Measurements from ENCODE around the gene IL15RA.
"Not testable (repeated sequence)": the region's sequence is repeated elsewhere in the genome, so short reads cannot be mapped to it uniquely, and the experiment has no call there.

IL15RA gene

GRCh38 chr10:5951167-5951711, 26.1 kb downstream of the IL15RA start:
- WGBS (ENCODE audit: insufficient coverage, insufficient read length), result no CpG with 5 or more reads among the region's 7 CpGs
- H3K27ac ChIP-seq (ENCODE audit: low read length), result no peak overlapping the region
- no peaks in the 10 kb centered on the region for H3K27me3 ChIP-seq (ENCODE audit: control insufficient read depth, insufficient read depth, low read length)
- H3K4me3 ChIP-seq (ENCODE audit: low read length), result no peak overlapping the region
- H3K4me1 ChIP-seq (ENCODE audit: control insufficient read depth, insufficient read depth, low read length), result 0 out of 2 replicates have a peak, but pooled peaks cover 1% of the 10 kb centered on the region
- DNase-seq (ENCODE audit: low read depth, low spot score), result no peak
- no peaks in the 10 kb centered on the region for H3K9me3 ChIP-seq (ENCODE audit: control insufficient read depth, insufficient read depth, low read length)
- no peaks in the 10 kb centered on the region for H3K36me3 ChIP-seq (ENCODE audit: control insufficient read depth, insufficient read depth, low read length)

GRCh38 chr10:5949009-5949759, 28.2 kb downstream of the IL15RA start:
- no peaks in the 10 kb centered on the region for H3K27me3 ChIP-seq (ENCODE audit: control insufficient read depth, insufficient read depth, low read length)
- H3K27ac ChIP-seq (ENCODE audit: low read length), result no peak overlapping the region
- no CpG with 5 or more reads among the region's 14 CpGs for WGBS (ENCODE audit: insufficient coverage, insufficient read length)
- H3K4me1 ChIP-seq (ENCODE audit: control insufficient read depth, insufficient read depth, low read length), result peaks cover 4% of the 10 kb centered on the region; the same call in 1 of the 2 replicates
- H3K4me3 ChIP-seq (ENCODE audit: low read length), result no peak overlapping the region
- no peaks in the 10 kb centered on the region for H3K36me3 ChIP-seq (ENCODE audit: control insufficient read depth, insufficient read depth, low read length)
- H3K9me3 ChIP-seq (ENCODE audit: control insufficient read depth, insufficient read depth, low read length), result no peaks in the 10 kb centered on the region
- DNase-seq (ENCODE audit: low read depth, low spot score), result peak; percentile 41

GRCh38 chr10:5948208-5948585, 29.1 kb downstream of the IL15RA start:
- H3K27ac ChIP-seq (ENCODE audit: low read length), result no peak overlapping the region
- peaks cover 4% of the 10 kb centered on the region; the same call in 1 of the 2 replicates for H3K4me1 ChIP-seq (ENCODE audit: control insufficient read depth, insufficient read depth, low read length)
- H3K4me3 ChIP-seq (ENCODE audit: low read length), result no peak overlapping the region
- WGBS (ENCODE audit: insufficient coverage, insufficient read length), result no CpG with 5 or more reads among the region's 6 CpGs
- H3K27me3 ChIP-seq (ENCODE audit: control insufficient read depth, insufficient read depth, low read length), result no peaks in the 10 kb centered on the region
- no peaks in the 10 kb centered on the region for H3K36me3 ChIP-seq (ENCODE audit: control insufficient read depth, insufficient read depth, low read length)
- H3K9me3 ChIP-seq (ENCODE audit: control insufficient read depth, insufficient read depth, low read length), result no peaks in the 10 kb centered on the region
- no peak for DNase-seq (ENCODE audit: low read depth, low spot score)

- WGBS (ENCODE audit: insufficient coverage, insufficient read length), result no CpG with 5 or more reads among the region's 17 CpGs
- H3K36me3 ChIP-seq (ENCODE audit: control insufficient read depth, insufficient read depth, low read length), result no peaks in the 10 kb centered on the region
These were observed 29.7 kb downstream of the IL15RA start for GRCh38 chr10:5947471-5948207.

GRCh38 chr10:5946786-5947185, 30.6 kb downstream of the IL15RA start:
- peaks cover 4% of the 10 kb centered on the region; the same call in 1 of the 2 replicates for H3K4me1 ChIP-seq (ENCODE audit: control insufficient read depth, insufficient read depth, low read length)
- H3K36me3 ChIP-seq (ENCODE audit: control insufficient read depth, insufficient read depth, low read length), result no peaks in the 10 kb centered on the region
- H3K9me3 ChIP-seq (ENCODE audit: control insufficient read depth, insufficient read depth, low read length), result no peaks in the 10 kb centered on the region
- H3K27me3 ChIP-seq (ENCODE audit: control insufficient read depth, insufficient read depth, low read length), result no peaks in the 10 kb centered on the region
- DNase-seq (ENCODE audit: low read depth, low spot score), result no peak
- H3K4me3 ChIP-seq (ENCODE audit: low read length), result no peak overlapping the region
- no CpG with 5 or more reads among the region's 8 CpGs for WGBS (ENCODE audit: insufficient coverage, insufficient read length)
- H3K27ac ChIP-seq (ENCODE audit: low read length), result no peak overlapping the region

More at GRCh38 chr10:5947471-5948207, 29.7 kb downstream of the IL15RA start:
- no peak for DNase-seq (ENCODE audit: low read depth, low spot score)
- no peaks in the 10 kb centered on the region for H3K27me3 ChIP-seq (ENCODE audit: control insufficient read depth, insufficient read depth, low read length)
- H3K27ac ChIP-seq (ENCODE audit: low read length), result no peak overlapping the region
- H3K4me3 ChIP-seq (ENCODE audit: low read length), result no peak overlapping the region
- H3K4me1 ChIP-seq (ENCODE audit: control insufficient read depth, insufficient read depth, low read length), result peaks cover 4% of the 10 kb centered on the region; the same call in 1 of the 2 replicates
- no peaks in the 10 kb centered on the region for H3K9me3 ChIP-seq (ENCODE audit: control insufficient read depth, insufficient read depth, low read length)

GRCh38 chr10:5946419-5946775, 30.9 kb downstream of the IL15RA start:
- H3K4me1 ChIP-seq (ENCODE audit: control insufficient read depth, insufficient read depth, low read length); H3K27me3 ChIP-seq (ENCODE audit: control insufficient read depth, insufficient read depth, low read length); H3K4me3 ChIP-seq (ENCODE audit: low read length); H3K9me3 ChIP-seq (ENCODE audit: control insufficient read depth, insufficient read depth, low read length); H3K36me3 ChIP-seq (ENCODE audit: control insufficient read depth, insufficient read depth, low read length); H3K27ac ChIP-seq (ENCODE audit: low read length); DNase-seq (ENCODE audit: low read depth, low spot score): not testable (repeated sequence)
- no CpG with 5 or more reads among the region's 10 CpGs for WGBS (ENCODE audit: insufficient coverage, insufficient read length)

GRCh38 chr10:5945561-5946418, 31.6 kb downstream of the IL15RA start:
- H3K27ac ChIP-seq (ENCODE audit: low read length), result no peak overlapping the region
- no peak for DNase-seq (ENCODE audit: low read depth, low spot score)

GRCh38 chr10:5945190-5945509, 32.2 kb downstream of the IL15RA start:
- no peaks in the 10 kb centered on the region for H3K9me3 ChIP-seq (ENCODE audit: control insufficient read depth, insufficient read depth, low read length)

More at GRCh38 chr10:5945561-5946418, 31.6 kb downstream of the IL15RA start:
- no peak overlapping the region for H3K4me3 ChIP-seq (ENCODE audit: low read length)
- WGBS (ENCODE audit: insufficient coverage, insufficient read length), result no CpG with 5 or more reads among the region's 21 CpGs
- no peaks in the 10 kb centered on the region for H3K27me3 ChIP-seq (ENCODE audit: control insufficient read depth, insufficient read depth, low read length)
- H3K36me3 ChIP-seq (ENCODE audit: control insufficient read depth, insufficient read depth, low read length), result no peaks in the 10 kb centered on the region
- no peaks in the 10 kb centered on the region for H3K9me3 ChIP-seq (ENCODE audit: control insufficient read depth, insufficient read depth, low read length)
- H3K4me1 ChIP-seq (ENCODE audit: control insufficient read depth, insufficient read depth, low read length), result peaks cover 3% of the 10 kb centered on the region; the same call in 1 of the 2 replicates

GRCh38 chr10:5944389-5945189, 32.8 kb downstream of the IL15RA start:
- Histone ChIP-seq H3K27ac (ENCODE audit: low read length) (no peak overlapping the region), H3K27me3 (ENCODE audit: control insufficient read depth, insufficient read depth, low read length) (no peaks in the 10 kb centered on the region), H3K36me3 (ENCODE audit: control insufficient read depth, insufficient read depth, low read length) (no peaks in the 10 kb centered on the region), H3K4me3 (ENCODE audit: low read length) (no peak overlapping the region), H3K4me1 (ENCODE audit: control insufficient read depth, insufficient read depth, low read length) (peaks cover 3% of the 10 kb centered on the region; the same call in 1 of the 2 replicates), H3K9me3 (ENCODE audit: control insufficient read depth, insufficient read depth, low read length) (no peaks in the 10 kb centered on the region)
- WGBS (ENCODE audit: insufficient coverage, insufficient read length), result no CpG with 5 or more reads among the region's 7 CpGs
- DNase-seq (ENCODE audit: low read depth, low spot score), result no peak

More at GRCh38 chr10:5945190-5945509, 32.2 kb downstream of the IL15RA start:
- H3K27ac ChIP-seq (ENCODE audit: low read length), result no peak overlapping the region
- no peak overlapping the region for H3K4me3 ChIP-seq (ENCODE audit: low read length)
- no peaks in the 10 kb centered on the region for H3K36me3 ChIP-seq (ENCODE audit: control insufficient read depth, insufficient read depth, low read length)
- H3K27me3 ChIP-seq (ENCODE audit: control insufficient read depth, insufficient read depth, low read length), result no peaks in the 10 kb centered on the region
- WGBS (ENCODE audit: insufficient coverage, insufficient read length), result no CpG with 5 or more reads among the region's 9 CpGs
- DNase-seq (ENCODE audit: low read depth, low spot score), result no peak
- H3K4me1 ChIP-seq (ENCODE audit: control insufficient read depth, insufficient read depth, low read length), result peaks cover 3% of the 10 kb centered on the region; the same call in 1 of the 2 replicates

All from iPS DF 6.9 (cell line).